NCI-H2029 (cell line): ENCODE data around the gene ZNF536.

Experiments used
- DNase-seq: peaks from one replicate; lab custom pipeline; 2025; lab: John Stamatoyannopoulos, UW

The ZNF536 gene

GRCh38 chr19:30371960-30372824 lies at the start of gene ZNF536:
Gene ZNF536 (plus strand): TSS chr19:30372384. CDS start chr19:30443563, 71,179 bp downstream.
- no peak for DNase-seq

GRCh38 chr19:30322641-30323320 lies 49.4 kb upstream of the ZNF536 start:
- no peak for DNase-seq

- no peak for DNase-seq
These were observed 48.3 kb upstream of the ZNF536 start for GRCh38 chr19:30323904-30324303.

GRCh38 chr19:30324982-30325381 lies 47.2 kb upstream of the ZNF536 start:
- DNase-seq = no peak

GRCh38 chr19:30325676-30326392 lies 46.4 kb upstream of the ZNF536 start:
- DNase-seq = no peak

GRCh38 chr19:30326393-30326710 lies 45.8 kb upstream of the ZNF536 start:
- DNase-seq = no peak

GRCh38 chr19:30327331-30327730 lies 44.9 kb upstream of the ZNF536 start:
- DNase-seq = no peak

GRCh38 chr19:30328096-30328495 lies 44.1 kb upstream of the ZNF536 start:
- no peak for DNase-seq

- DNase-seq = no peak
These were observed 41.9 kb upstream of the ZNF536 start for GRCh38 chr19:30330266-30330665.

- DNase-seq = no peak
These were observed 39.5 kb upstream of the ZNF536 start for GRCh38 chr19:30332445-30333234.

GRCh38 chr19:30333291-30334065 lies 38.7 kb upstream of the ZNF536 start:
- DNase-seq = no peak

- no peak for DNase-seq
These were observed 37.3 kb upstream of the ZNF536 start for GRCh38 chr19:30334841-30335240.

GRCh38 chr19:30335306-30335886 lies 36.8 kb upstream of the ZNF536 start:
- no peak for DNase-seq

GRCh38 chr19:30336290-30336689 lies 35.9 kb upstream of the ZNF536 start:
- DNase-seq = no peak

GRCh38 chr19:30338041-30338456 lies 34.1 kb upstream of the ZNF536 start:
- DNase-seq = no peak

- no peak for DNase-seq
These were observed 33.1 kb upstream of the ZNF536 start for GRCh38 chr19:30338878-30339623.

- no peak for DNase-seq
These were observed 32.3 kb upstream of the ZNF536 start for GRCh38 chr19:30339624-30340525.

- no peak for DNase-seq
These were observed 31.2 kb upstream of the ZNF536 start for GRCh38 chr19:30340771-30341561.
